K562 (cell line): Measurements from ENCODE around the gene BLVRA. TPM values are rescaled to one million over a fixed set of nuclear protein-coding genes. Genes with fewer than 3 reads are reported as not detected.

Source experiments
- CHD4 ChIP-seq: fragments of 200-600 bp; sonication (generic); IDR thresholded peaks from 3 replicates; pipeline ENCODE4 v1.6.1; 2012; ENCODE audit warnings: low read depth, mild to moderate bottlenecking, mixed read lengths, low read length, inconsistent platforms; ENCODE audit not compliant: insufficient read depth, insufficient replicate concordance, poor library complexity, severe bottlenecking
- CREM ChIP-seq: IDR thresholded peaks from 2 replicates; pipeline ENCODE4 v1.6.1; 2014; ENCODE audit warnings: antibody characterized with exemption, low read depth
- CTBP1 ChIP-seq: fragments of 450-650 bp; IDR thresholded peaks from 2 replicates; pipeline ENCODE4 v1.6.1; 2016; ENCODE audit warnings: borderline replicate concordance
- ETS1 ChIP-seq: conservative IDR thresholded peaks from 2 replicates; pipeline ENCODE4 v1.6.1; 2011; ENCODE audit warnings: low read depth, mild to moderate bottlenecking, low read length; ENCODE audit not compliant: control insufficient read depth
- FIP1L1 ChIP-seq: fragments of 200-400 bp; formaldehyde crosslinking; IDR thresholded peaks from 2 replicates; pipeline ENCODE4 v1.6.1; 2018; ENCODE audit warnings: mild to moderate bottlenecking, low read depth, low read length; ENCODE audit not compliant: poor library complexity, severe bottlenecking
- JUND ChIP-seq, 2 experiments: IDR thresholded peaks; 2 replicates in 1 of 2; 3 replicates in 1 of 2; pipeline ENCODE4 v1.6.1; 2011; ENCODE audit warnings: borderline replicate concordance in 2 of 2, low read depth in 2 of 2, low read length in 2 of 2, improper control_type of control experiment in 1 of 2, missing biosample characterization in 1 of 2, missing genetic modification characterization in 1 of 2, missing genetic modification reagents in 1 of 2
- KAT2B ChIP-seq: IDR thresholded peaks from one replicate; pipeline ENCODE4 v1.6.1; 2012; ENCODE audit warnings: low read depth, mild to moderate bottlenecking, control low read depth, inconsistent platforms, low read length, moderate library complexity
- KDM5B ChIP-seq: fragments of 200-600 bp; sonication (generic); IDR thresholded peaks from 2 replicates; pipeline ENCODE4 v1.6.1; 2012; ENCODE audit warnings: low read depth, mild to moderate bottlenecking, moderate library complexity, low read length, control low read depth, inconsistent platforms; ENCODE audit not compliant: insufficient replicate concordance
- MBD2 ChIP-seq: sonication (generic); IDR thresholded peaks from 2 replicates; pipeline ENCODE4 v1.6.1; 2016; ENCODE audit warnings: low read depth, borderline replicate concordance
- RBM15 ChIP-seq: fragments of 200-400 bp; formaldehyde crosslinking; IDR thresholded peaks from 2 replicates; pipeline ENCODE4 v1.6.1; 2018; ENCODE audit warnings: mild to moderate bottlenecking, low read length, moderate library complexity; ENCODE audit not compliant: insufficient read depth
- SETDB1 ChIP-seq: IDR thresholded peaks from one replicate; pipeline ENCODE4 v1.6.1; 2012; ENCODE audit warnings: low read length, control low read depth, inconsistent platforms
- SRSF3 ChIP-seq: fragments of 200-400 bp; formaldehyde crosslinking; IDR thresholded peaks from 2 replicates; pipeline ENCODE4 v1.6.1; 2016; ENCODE audit warnings: mild to moderate bottlenecking, low read length, moderate library complexity; ENCODE audit not compliant: insufficient read depth
- TBP ChIP-seq: optimal IDR thresholded peaks from 2 replicates; pipeline ENCODE3; 2011; ENCODE audit warnings: low read depth, low read length, improper control_type of control experiment
- TCF3 ChIP-seq: sonication (generic); formaldehyde crosslinking; IDR thresholded peaks from 2 replicates; pipeline ENCODE4 v1.4.0; 2020; ENCODE audit warnings: mild to moderate bottlenecking, missing genetic modification reagents
- TFAP4 ChIP-seq: sonication (generic); formaldehyde crosslinking; IDR thresholded peaks from 2 replicates; pipeline ENCODE4 v1.8.0; 2022; ENCODE audit warnings: missing genetic modification reagents, mild to moderate bottlenecking, moderate library complexity, borderline replicate concordance
- UBTF ChIP-seq, 2 experiments: IDR thresholded peaks; 2 replicates each; pipeline ENCODE4 v1.6.1; 2012; ENCODE audit warnings: improper control_type of control experiment in 2 of 2, low read depth in 2 of 2, low read length in 2 of 2, borderline replicate concordance in 1 of 2
- ZNF274 ChIP-seq: IDR thresholded peaks from 2 replicates; pipeline ENCODE4 v1.6.1; 2011; ENCODE audit warnings: low read depth, mild to moderate bottlenecking, low read length, moderate library complexity, borderline replicate concordance
- polyA plus RNA-seq, 8 experiments: library from polyadenylated mRNA; depleted of rRNA in 4 of 8; stranded (reverse) in 5 of 8; unstranded in 3 of 8; fragments of >200 nt; fragmentation: Nextera tagmentation in 2 of 8; fragmentation: Illumina TruSeq in 1 of 8; extraction: Ambion mirVana in 2 of 8; extraction: Trizol in 1 of 8; gene quantifications; 2 replicates each; pipeline versions ENCODE4 v1.2.1 to v1.2.3, GENCODE V29; 2011 to 2014; ENCODE audit warnings: inconsistent platforms in 1 of 8, missing spikeins in 1 of 8
- total RNA-seq, 7 experiments: library from RNA; depleted of rRNA in 6 of 7; stranded (reverse); fragments of >200 nt in 6 of 7; fragmentation: Illumina TruSeq in 2 of 7; extraction: Trizol in 2 of 7; gene quantifications; 2 replicates each; pipeline versions ENCODE4 v1.2.1 to v1.2.3, GENCODE V29; 2011 to 2021; ENCODE audit warnings: low replicate concordance in 1 of 7

BLVRA gene
- total and polyA plus RNA-seq, 9 of the 15 experiments (the other 6 are each of a cell fraction or from before 2014, with no cell fraction given) = 48.5 to 147 (median 61.5) TPM

- TF ChIP-seq FIP1L1 (no peak), TFAP4 (CRISPR knock-in tag) (no peak), TBP (no peak), KAT2B (no peak), CTBP1 (0 out of 2 replicates have a peak, but pooled peaks have one; percentile 46), KDM5B (no peak), CREM (0 out of 2 replicates have a peak, but pooled peaks have one; percentile 47), SRSF3 (no peak), ETS1 (no peak), MBD2 (no peak), ZNF274 (no peak), JUND (IDR thresholded peaks at IDR 0.05; ENCODE audit: borderline replicate concordance, low read depth, low read length) (no peak), JUND (tag; IDR thresholded peaks at IDR 0.05; ENCODE audit: borderline replicate concordance, low read depth, low read length) (no peak), SETDB1 (no peak), TCF3 (CRISPR knock-in tag) (peak; percentile 19; the same call in 1 of the 2 replicates), RBM15 (no peak), CHD4 (no peak), UBTF (IDR thresholded peaks at IDR 0.05; ENCODE audit: borderline replicate concordance in 1 of 2, low read depth in 2 of 2, low read length in 2 of 2) (0 out of 4 replicates have a peak, but pooled peaks of 1 of the 2 experiments have one; percentile 54)
Measured at GRCh38 chr7:43764039-43764761, 5.7 kb downstream of the BLVRA start (continued).
